Parathyroid adenoma (tissue), 2 donors: ENCODE measurements around the gene TBC1D7.

Experiments
- H2AFZ ChIP-seq: fragments of 300-600 bp; sonication (generic); one replicate; pipeline ENCODE4 v1.7.0; 2017; ENCODE audit warnings: antibody characterized with exemption, mild to moderate bottlenecking
- H3K27ac ChIP-seq: fragments of 300-600 bp; sonication (generic); one replicate; pipeline ENCODE4 v1.7.0; 2017
- H3K27me3 ChIP-seq: fragments of 300-600 bp; sonication (generic); one replicate; pipeline ENCODE4 v1.7.0; 2017; ENCODE audit warnings: low read length; ENCODE audit not compliant: control insufficient read depth, insufficient read depth
- H3K36me3 ChIP-seq: fragments of 300-600 bp; sonication (generic); one replicate; pipeline ENCODE4 v1.7.0; 2017; ENCODE audit warnings: low read length; ENCODE audit not compliant: control insufficient read depth, insufficient read depth
- H3K4me1 ChIP-seq: fragments of 300-600 bp; sonication (generic); one replicate; pipeline ENCODE4 v1.7.0; 2017; ENCODE audit warnings: control low read depth
- H3K4me2 ChIP-seq: fragments of 300-600 bp; sonication (generic); one replicate; pipeline ENCODE4 v1.7.0; 2017; ENCODE audit warnings: low read length
- H3K4me3 ChIP-seq: fragments of 300-600 bp; sonication (generic); one replicate; pipeline ENCODE4 v1.7.0; 2017; ENCODE audit warnings: low read depth, low read length
- H3K79me2 ChIP-seq: fragments of 300-600 bp; sonication (generic); one replicate; pipeline ENCODE4 v1.7.0; 2017; ENCODE audit warnings: control low read depth
- H3K9ac ChIP-seq: fragments of 300-600 bp; sonication (generic); one replicate; pipeline ENCODE4 v1.7.0; 2017; ENCODE audit warnings: mild to moderate bottlenecking
- H3K9me3 ChIP-seq: fragments of 300-600 bp; sonication (generic); one replicate; pipeline ENCODE4 v1.7.0; 2017; ENCODE audit warnings: low read length; ENCODE audit not compliant: control insufficient read depth
- CTCF ChIP-seq: fragments of 300-600 bp; sonication (generic); IDR thresholded peaks from one replicate; pipeline ENCODE4 v1.7.0; 2017; ENCODE audit warnings: antibody characterized with exemption, mild to moderate bottlenecking
- donor health status: primary hyperparathyroidism.

The TBC1D7 gene

DNA sequence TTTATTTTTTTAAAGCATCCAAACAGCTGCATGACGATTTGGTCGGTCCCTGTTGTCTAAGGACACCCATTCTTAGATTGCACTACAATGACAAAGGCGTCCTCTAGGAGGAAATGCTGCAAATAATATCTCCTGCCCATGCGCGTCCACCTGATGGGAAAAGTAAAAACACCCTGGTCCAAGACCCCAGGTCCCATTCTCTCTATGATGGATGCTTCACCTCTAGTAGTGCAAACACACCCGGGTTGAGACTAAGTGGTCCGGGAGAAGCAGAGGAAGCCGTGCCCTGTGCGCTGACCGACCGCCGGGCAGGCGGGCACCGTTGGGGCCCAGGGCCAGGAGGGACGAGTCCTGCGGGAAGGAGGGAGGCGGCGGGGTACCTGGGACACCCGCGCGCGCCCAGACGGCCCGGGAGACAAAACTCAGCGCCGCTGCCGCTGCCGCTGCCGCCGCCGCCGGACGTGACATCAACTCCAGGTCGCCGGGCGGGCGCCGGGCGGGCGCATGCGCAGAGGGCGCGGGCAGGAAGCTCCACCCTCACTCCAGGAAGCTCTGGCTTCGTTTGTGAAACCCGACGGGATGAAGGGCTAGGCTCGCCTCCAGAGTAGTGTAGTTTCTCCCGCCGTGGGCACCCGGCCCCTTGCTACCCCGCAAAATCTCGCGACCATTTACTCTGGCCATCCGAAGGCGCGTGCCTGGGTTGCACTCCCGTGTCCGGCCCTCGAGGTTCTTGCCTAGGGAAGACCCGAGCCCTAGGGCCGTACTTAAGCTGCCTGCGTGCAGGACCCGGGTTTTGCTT lies at the start of gene TBC1D7:
TSS of gene TBC1D7 (minus strand) at position 462 of the 799 bp plus-strand sequence. CDS start 1,639 bp downstream, outside the sequence.
- Histone ChIP-seq H3K4me1 (peaks cover 4% of the 10 kb centered on the region), H3K4me2 (peak within 1 kb of the TSS; percentile 98), H3K36me3 (no peaks in the 10 kb centered on the region), H3K27me3 (no peaks in the 10 kb centered on the region), H3K27ac (peak within 1 kb of the TSS; percentile 87), H3K9ac (peak within 1 kb of the TSS; percentile 65), H3K9me3 (no peaks in the 10 kb centered on the region), H2AFZ (peak within 1 kb of the TSS; percentile 98), H3K4me3 (peak within 1 kb of the TSS; percentile 91), H3K79me2 (no peaks in the 10 kb centered on the region)
- TF ChIP-seq CTCF: peak; percentile 17

DNA sequence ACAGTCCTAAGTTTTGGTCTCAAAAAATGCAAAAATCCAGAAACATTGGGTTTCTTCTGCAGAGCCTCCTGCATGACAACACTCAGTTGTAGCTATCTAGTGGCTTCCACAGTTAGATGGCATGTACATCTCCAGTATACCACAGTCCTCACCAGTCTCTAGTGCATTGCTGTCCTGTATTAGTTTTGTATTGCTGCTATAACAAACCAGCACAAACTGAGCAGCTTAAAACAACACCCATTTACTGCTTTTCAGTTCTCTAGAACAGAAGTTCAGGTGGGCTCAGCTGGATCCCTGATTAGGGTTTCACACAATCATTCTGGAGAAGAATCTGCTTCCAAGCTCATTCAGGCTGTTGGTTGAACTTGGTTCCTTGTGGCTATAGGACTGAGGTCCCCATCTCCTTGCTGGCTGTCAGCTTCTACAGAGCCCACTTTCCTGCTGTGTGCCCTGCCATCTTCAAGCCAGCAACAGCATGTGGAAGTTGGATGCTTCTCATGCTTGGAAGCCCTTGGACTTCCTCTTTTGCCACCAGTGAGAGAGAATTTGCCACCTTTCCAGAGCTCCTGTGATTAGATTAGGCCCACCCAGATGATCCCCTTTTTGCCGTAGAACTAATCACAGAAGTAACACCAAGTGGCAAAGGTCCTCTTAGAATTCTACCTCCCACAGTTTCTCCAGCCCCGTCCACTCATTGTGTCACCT lies 48.9 kb upstream of the TBC1D7 start:
- no peak overlapping the region for H3K4me2 ChIP-seq
- no peak overlapping the region for H3K4me3 ChIP-seq
- no peak overlapping the region for H3K27ac ChIP-seq

GRCh38 chr6:13375360-13375878 lies 47.1 kb upstream of the TBC1D7 start:
- Histone ChIP-seq H3K27me3 (no peaks in the 10 kb centered on the region), H3K79me2 (peaks cover 4% of the 10 kb centered on the region), H3K4me1 (peaks cover 3% of the 10 kb centered on the region), H2AFZ (no peak overlapping the region), H3K4me2 (no peak overlapping the region), H3K4me3 (no peak overlapping the region), H3K9me3 (no peaks in the 10 kb centered on the region), H3K27ac (no peak overlapping the region), H3K36me3 (no peaks in the 10 kb centered on the region), H3K9ac (no peak overlapping the region)
- no peak for TF ChIP-seq CTCF

More for the DNA sequence above, 48.9 kb upstream of the TBC1D7 start:
- H2AFZ ChIP-seq: no peak overlapping the region
- no peaks in the 10 kb centered on the region for H3K9me3 ChIP-seq
- TF ChIP-seq CTCF: no peak
- H3K36me3 ChIP-seq: no peaks in the 10 kb centered on the region
- H3K79me2 ChIP-seq: peaks cover 4% of the 10 kb centered on the region
- H3K9ac ChIP-seq: no peak overlapping the region
- H3K27me3 ChIP-seq: no peaks in the 10 kb centered on the region
- H3K4me1 ChIP-seq: peaks cover 3% of the 10 kb centered on the region

DNA sequence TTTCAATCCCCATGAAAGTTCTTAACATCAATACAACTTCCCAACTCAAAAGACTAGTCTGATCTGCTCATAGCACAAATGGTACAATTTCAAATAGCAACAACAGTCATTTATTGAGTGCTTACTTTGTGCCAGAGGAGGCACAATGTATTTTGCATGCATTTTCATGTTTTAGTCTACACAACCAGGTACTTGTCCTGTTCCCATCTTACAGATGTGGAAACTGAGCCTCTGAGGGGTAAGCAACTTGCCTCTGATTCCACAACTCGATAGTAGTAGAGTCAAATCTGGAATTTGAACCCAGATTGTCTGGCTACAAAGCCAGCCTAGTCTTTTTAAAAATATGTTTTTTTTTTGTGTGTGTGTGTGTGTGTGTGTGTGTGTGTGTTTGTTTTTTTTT lies 45.6 kb upstream of the TBC1D7 start:
- H3K79me2 ChIP-seq: peaks cover 4% of the 10 kb centered on the region
- H3K4me1 ChIP-seq: peaks cover 3% of the 10 kb centered on the region

More for the DNA sequence above, 45.6 kb upstream of the TBC1D7 start:
- Histone ChIP-seq H3K27me3 (no peaks in the 10 kb centered on the region), H3K27ac (no peak overlapping the region), H3K4me2 (no peak overlapping the region), H3K4me3 (no peak overlapping the region), H3K36me3 (no peaks in the 10 kb centered on the region), H3K9ac (no peak overlapping the region), H2AFZ (no peak overlapping the region), H3K9me3 (no peaks in the 10 kb centered on the region)
- TF ChIP-seq CTCF: no peak
